Kidney epithelial cell (primary cell): ENCODE results near the gene ZSCAN5B. TPM values are rescaled to one million over a fixed set of nuclear protein-coding genes. Genes with fewer than 3 reads are reported as not detected.

Experiments used
- DNase-seq: peaks from one replicate; pipeline ENCODE4 v3.0.0-alpha.2; 2010; ENCODE audit warnings: low read depth
- H3K27me3 ChIP-seq: 2 replicates; pipeline ENCODE4 v1.6.0; 2011; ENCODE audit warnings: low read length; ENCODE audit not compliant: control insufficient read depth, insufficient read depth
- H3K36me3 ChIP-seq: 2 replicates; pipeline ENCODE4 v1.5.1; 2011; ENCODE audit warnings: low read length; ENCODE audit not compliant: control insufficient read depth, insufficient read depth
- H3K4me3 ChIP-seq: 2 replicates; pipeline ENCODE4 v1.5.1; 2011; ENCODE audit warnings: low read depth, mild to moderate bottlenecking, control low read depth, low read length
- total RNA-seq: library from RNA; depleted of rRNA; stranded (reverse); fragments of >200 nt; gene quantifications from 2 replicates; pipeline ENCODE4 v1.2.3, GENCODE V29; 2015
- TF ChIP-seq, protein P1 (sequence below): IDR thresholded peaks from 2 replicates; pipeline ENCODE4 v1.5.1; 2011; ENCODE audit warnings: mild to moderate bottlenecking, moderate library complexity, low read length, control low read depth, inconsistent platforms; ENCODE audit not compliant: insufficient read depth, poor library complexity, severe bottlenecking

ZSCAN5B gene
- total RNA-seq, 1 donor from 2014 or later: not detected

- no peaks in the 10 kb centered on the region for H3K36me3 ChIP-seq
- no peak overlapping the region for H3K4me3 ChIP-seq
- TF ChIP-seq, protein P1, sequence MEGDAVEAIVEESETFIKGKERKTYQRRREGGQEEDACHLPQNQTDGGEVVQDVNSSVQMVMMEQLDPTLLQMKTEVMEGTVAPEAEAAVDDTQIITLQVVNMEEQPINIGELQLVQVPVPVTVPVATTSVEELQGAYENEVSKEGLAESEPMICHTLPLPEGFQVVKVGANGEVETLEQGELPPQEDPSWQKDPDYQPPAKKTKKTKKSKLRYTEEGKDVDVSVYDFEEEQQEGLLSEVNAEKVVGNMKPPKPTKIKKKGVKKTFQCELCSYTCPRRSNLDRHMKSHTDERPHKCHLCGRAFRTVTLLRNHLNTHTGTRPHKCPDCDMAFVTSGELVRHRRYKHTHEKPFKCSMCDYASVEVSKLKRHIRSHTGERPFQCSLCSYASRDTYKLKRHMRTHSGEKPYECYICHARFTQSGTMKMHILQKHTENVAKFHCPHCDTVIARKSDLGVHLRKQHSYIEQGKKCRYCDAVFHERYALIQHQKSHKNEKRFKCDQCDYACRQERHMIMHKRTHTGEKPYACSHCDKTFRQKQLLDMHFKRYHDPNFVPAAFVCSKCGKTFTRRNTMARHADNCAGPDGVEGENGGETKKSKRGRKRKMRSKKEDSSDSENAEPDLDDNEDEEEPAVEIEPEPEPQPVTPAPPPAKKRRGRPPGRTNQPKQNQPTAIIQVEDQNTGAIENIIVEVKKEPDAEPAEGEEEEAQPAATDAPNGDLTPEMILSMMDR: no peak
Measured at GRCh38 chr19:56199687-56200086, 2.1 kb upstream of the ZSCAN5B start.

GRCh38 chr19:56193981-56194640 lies 3.5 kb downstream of the ZSCAN5B start:
- TF ChIP-seq, protein P1: no peak
- no peaks in the 10 kb centered on the region for H3K27me3 ChIP-seq
- DNase-seq: no peak
- H3K36me3 ChIP-seq: no peaks in the 10 kb centered on the region
- H3K4me3 ChIP-seq: no peak overlapping the region

More at GRCh38 chr19:56199687-56200086, 2.1 kb upstream of the ZSCAN5B start:
- DNase-seq: no peak
- no peaks in the 10 kb centered on the region for H3K27me3 ChIP-seq

GRCh38 chr19:56191711-56192110 lies 5.9 kb downstream of the ZSCAN5B start:
- DNase-seq: no peak
- TF ChIP-seq, protein P1: no peak
- Histone ChIP-seq H3K36me3 (no peaks in the 10 kb centered on the region), H3K4me3 (no peak overlapping the region), H3K27me3 (no peaks in the 10 kb centered on the region)

DNA sequence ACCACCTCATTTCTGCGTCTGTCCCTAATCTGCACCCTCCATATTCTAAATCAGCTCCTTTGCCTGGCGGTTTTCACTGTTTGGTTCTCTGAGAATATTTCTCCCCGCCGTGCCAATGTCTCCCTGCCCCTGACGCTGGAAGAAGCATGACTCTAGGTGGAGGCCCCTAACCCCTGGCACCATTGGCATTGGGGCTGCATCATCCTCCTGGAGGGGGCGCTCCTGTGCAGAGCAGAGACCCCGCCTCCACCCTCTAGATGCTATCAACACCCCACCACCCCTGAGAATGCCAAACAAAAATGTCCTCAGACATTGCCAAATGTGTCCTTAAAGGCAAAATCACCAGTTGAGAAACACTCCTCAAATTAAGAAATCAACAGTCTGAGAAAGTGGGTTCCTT lies 6.5 kb downstream of the ZSCAN5B start:
- Histone ChIP-seq H3K4me3 (no peak overlapping the region), H3K36me3 (no peaks in the 10 kb centered on the region), H3K27me3 (no peaks in the 10 kb centered on the region)
- TF ChIP-seq, protein P1: no peak
- DNase-seq: no peak

DNA sequence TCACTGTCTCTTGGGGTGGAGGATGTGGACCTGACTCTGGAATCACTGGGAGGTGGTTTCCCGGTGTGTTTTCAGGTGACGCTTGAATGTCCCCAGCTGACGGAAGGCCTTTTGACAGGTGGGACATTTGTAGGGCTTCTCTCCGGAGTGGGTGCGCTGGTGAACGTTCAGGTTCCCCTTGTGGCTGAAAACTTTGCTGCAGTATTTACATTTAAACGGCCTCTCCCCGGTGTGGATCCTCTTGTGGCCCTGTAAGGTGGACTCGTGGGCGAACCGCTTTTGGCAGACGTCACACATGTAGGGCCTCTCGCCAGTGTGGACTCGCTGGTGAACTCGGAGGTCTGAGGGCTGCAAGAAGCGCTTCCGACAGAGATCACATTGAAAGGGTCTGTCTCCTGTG lies 7.8 kb downstream of the ZSCAN5B start:
- H3K4me3 ChIP-seq: no peak overlapping the region
- TF ChIP-seq, protein P1: no peak
- no peaks in the 10 kb centered on the region for H3K27me3 ChIP-seq
- DNase-seq: no peak
- no peaks in the 10 kb centered on the region for H3K36me3 ChIP-seq
